ENCODE data around the gene TUB. TPM values are rescaled to one million over a fixed set of nuclear protein-coding genes. Genes with fewer than 3 reads are reported as not detected.

TUB gene
- total RNA-seq, 1 experiment from 2014 or later: 2.2 TPM

DNA sequence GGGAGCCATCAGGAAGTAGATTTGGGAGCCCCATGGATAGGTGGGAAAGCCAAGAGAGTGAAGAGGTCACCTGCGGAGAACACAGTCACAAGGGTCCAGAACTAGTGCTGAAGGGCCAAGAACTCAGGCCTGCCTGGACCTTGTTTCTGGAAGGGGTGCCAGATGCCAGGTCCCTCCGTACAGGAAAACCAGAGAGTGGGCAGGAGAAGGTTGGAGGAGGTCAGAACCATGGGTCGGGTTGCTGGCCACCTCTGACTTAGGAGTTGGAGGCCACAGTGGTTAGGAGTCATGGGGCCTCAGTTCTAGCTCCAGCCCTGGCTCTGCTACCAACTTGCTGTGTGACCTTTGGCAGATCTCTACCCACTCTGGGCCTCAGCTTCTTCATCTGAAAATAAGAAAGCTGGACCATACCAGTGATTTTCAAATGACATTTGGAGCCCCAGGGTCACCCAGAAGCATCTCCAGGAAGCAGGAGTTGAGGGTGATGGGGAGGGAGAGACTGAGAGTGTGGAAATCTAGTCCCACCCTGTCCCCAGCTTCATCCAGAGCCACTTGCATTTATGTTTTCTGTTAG, 20.8 kb upstream of the TUB start:
- Mint-ChIP-seq H3K4me3 (ENCODE audit: low read depth, unreplicated experiment) (no peak overlapping the region), H3K36me3 (ENCODE audit: insufficient read depth, unreplicated experiment) (no peaks in the 10 kb centered on the region), H3K27ac (ENCODE audit: unreplicated experiment) (no peak overlapping the region), H3K4me1 (ENCODE audit: low read depth, unreplicated experiment) (no peaks in the 10 kb centered on the region), H3K9me3 (ENCODE audit: low read depth, unreplicated experiment) (no peaks in the 10 kb centered on the region), H3K27me3 (ENCODE audit: unreplicated experiment) (peaks cover 62% of the 10 kb centered on the region)
- CTCF ChIA-PET: interaction anchor here (0.9 kb wide), 1 partner anchor 10 kb away, joined by 3 read pairs; no protein-coding TSS in a partner anchor
- DNase-seq: no peak
- TF ChIP-seq, protein P1, sequence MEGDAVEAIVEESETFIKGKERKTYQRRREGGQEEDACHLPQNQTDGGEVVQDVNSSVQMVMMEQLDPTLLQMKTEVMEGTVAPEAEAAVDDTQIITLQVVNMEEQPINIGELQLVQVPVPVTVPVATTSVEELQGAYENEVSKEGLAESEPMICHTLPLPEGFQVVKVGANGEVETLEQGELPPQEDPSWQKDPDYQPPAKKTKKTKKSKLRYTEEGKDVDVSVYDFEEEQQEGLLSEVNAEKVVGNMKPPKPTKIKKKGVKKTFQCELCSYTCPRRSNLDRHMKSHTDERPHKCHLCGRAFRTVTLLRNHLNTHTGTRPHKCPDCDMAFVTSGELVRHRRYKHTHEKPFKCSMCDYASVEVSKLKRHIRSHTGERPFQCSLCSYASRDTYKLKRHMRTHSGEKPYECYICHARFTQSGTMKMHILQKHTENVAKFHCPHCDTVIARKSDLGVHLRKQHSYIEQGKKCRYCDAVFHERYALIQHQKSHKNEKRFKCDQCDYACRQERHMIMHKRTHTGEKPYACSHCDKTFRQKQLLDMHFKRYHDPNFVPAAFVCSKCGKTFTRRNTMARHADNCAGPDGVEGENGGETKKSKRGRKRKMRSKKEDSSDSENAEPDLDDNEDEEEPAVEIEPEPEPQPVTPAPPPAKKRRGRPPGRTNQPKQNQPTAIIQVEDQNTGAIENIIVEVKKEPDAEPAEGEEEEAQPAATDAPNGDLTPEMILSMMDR (IDR thresholded peaks at IDR 0.05; ENCODE audit: unreplicated experiment): no peak
- intact Hi-C loops (cut with micrococcal nuclease; ENCODE audit: unreplicated experiment): no loop called here
- BruUV-seq (replicated peaks): no TSS peak

DNA sequence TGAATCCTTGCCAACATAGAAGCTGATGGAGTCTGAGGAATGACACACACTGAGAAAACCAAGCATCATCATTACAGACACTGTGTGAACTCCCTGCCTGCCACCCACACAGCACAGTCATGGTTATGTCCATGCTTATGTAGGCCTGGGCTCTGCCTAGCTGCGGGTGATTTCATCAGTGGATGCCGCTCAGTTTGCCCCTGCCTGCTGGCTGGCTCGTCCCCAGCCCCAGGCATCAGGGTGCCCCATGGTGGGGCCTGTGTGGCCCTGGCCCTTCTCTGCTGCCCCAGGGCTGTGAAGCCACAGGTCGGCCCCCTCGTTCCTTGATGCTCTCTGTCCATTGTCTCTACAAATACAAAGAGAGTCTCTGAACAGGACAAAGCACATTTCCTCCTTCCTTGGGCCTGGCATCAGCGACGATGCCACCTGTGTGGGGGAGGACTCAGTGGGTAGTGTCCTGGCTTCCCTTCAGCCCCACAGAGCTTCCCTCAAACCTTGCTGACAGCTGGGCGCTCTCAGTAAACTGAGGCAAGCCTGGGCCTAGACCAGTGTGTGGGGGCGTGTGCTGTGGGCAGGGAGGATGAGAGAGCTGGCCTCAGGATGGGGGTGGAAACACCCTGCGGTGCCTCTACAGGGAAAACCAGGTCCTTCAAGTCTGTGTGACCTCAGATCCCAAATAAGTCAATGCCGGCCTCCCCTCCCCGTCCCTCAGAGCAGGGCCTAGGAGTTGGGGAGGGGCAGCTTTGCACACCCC, 20.0 kb upstream of the TUB start:
- no peak overlapping the region for H3K4me3 Mint-ChIP-seq (ENCODE audit: low read depth, unreplicated experiment)
- DNase-seq: no peak
- peaks cover 63% of the 10 kb centered on the region for H3K27me3 Mint-ChIP-seq (ENCODE audit: unreplicated experiment)
- no peaks in the 10 kb centered on the region for H3K4me1 Mint-ChIP-seq (ENCODE audit: low read depth, unreplicated experiment)
- no peaks in the 10 kb centered on the region for H3K9me3 Mint-ChIP-seq (ENCODE audit: low read depth, unreplicated experiment)
- H3K27ac Mint-ChIP-seq (ENCODE audit: unreplicated experiment): no peak overlapping the region
- H3K36me3 Mint-ChIP-seq (ENCODE audit: insufficient read depth, unreplicated experiment): no peaks in the 10 kb centered on the region
- intact Hi-C loops (cut with micrococcal nuclease; ENCODE audit: unreplicated experiment): no loop called here
- BruUV-seq (replicated peaks): no TSS peak
- TF ChIP-seq, protein P1 (IDR thresholded peaks at IDR 0.05; ENCODE audit: unreplicated experiment): no peak
- CTCF ChIA-PET: interaction anchor here (0.9 kb wide), 1 partner anchor 11 kb away, joined by 3 read pairs; no protein-coding TSS in a partner anchor

DNA sequence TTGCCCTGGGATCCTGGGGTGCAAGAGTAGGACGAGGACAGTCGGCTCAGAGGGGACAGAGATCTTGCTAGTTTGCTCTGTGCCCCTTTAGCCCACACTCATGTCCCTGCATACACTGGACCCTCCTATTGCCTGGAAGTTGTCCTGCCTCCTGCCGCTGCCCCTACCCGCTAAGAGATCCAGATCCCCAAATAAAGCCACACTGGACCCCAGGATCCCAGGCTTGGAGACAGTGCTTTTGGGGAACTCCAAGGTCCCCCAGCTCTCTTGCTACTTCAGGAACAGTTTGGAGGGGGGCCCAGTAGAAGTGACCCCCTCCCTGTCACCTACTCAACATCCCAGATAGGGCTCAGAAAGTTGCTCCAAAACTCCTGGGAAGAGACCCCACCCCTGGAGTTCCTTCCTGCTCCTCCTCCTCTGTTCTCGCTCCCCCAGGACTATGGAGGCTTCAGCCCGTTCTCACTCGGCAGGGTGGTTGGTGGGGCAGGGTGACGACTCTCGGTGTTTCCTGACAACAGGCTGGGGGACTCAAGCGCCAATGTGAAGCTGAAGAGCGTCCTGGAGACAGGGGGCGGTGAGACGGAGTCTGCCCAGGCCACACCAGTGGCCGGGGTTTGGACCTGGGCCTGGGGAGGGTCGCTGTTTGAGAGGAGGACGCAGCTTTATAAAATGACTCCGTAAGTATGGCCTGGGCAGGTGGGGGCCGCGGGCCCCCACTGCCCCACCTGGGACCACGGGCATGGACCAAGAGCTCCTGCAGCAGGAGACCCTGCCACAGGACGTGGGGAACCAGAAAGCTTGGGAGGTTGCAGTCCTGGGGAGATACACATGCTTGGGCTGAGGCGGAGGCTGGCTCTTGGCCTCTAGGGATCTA, 19.2 kb upstream of the TUB start:
- CTCF ChIA-PET: no interaction called here
- no peak for DNase-seq
- no peaks in the 10 kb centered on the region for H3K36me3 Mint-ChIP-seq (ENCODE audit: insufficient read depth, unreplicated experiment)
- H3K27ac Mint-ChIP-seq (ENCODE audit: unreplicated experiment): no peak overlapping the region
- no TSS peak for BruUV-seq (replicated peaks)
- H3K9me3 Mint-ChIP-seq (ENCODE audit: low read depth, unreplicated experiment): no peaks in the 10 kb centered on the region
- H3K4me3 Mint-ChIP-seq (ENCODE audit: low read depth, unreplicated experiment): no peak overlapping the region
- TF ChIP-seq, protein P1 (IDR thresholded peaks at IDR 0.05; ENCODE audit: unreplicated experiment): no peak
- intact Hi-C loops (cut with micrococcal nuclease; ENCODE audit: unreplicated experiment): no loop called here
- H3K4me1 Mint-ChIP-seq (ENCODE audit: low read depth, unreplicated experiment): no peaks in the 10 kb centered on the region
- peaks cover 63% of the 10 kb centered on the region for H3K27me3 Mint-ChIP-seq (ENCODE audit: unreplicated experiment)

DNA sequence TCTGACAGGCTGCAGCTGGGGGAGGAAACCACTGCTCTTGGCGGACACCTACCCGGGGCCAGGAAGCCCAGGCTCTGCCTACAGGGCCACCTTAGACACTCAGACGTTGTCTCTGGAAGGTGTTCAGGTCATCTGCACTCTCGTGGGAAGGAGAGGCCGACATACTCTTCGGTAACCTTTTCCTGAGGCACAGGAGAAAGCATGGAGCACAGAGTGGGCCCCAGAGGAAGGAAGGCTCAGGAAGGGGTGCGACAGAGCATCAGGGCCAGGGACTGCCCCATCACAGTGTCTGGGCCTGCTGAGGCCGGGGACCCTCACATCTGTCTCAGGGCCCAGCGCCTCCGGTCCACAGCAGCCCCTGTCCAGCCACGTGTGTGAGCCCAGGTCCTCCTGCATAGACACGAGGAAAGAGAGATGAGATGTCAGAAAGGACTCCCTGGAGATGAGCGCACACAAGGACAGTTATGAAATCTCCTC, 18.2 kb upstream of the TUB start:
- TF ChIP-seq, protein P1 (IDR thresholded peaks at IDR 0.05; ENCODE audit: unreplicated experiment): no peak
- BruUV-seq (replicated peaks): no TSS peak
- CTCF ChIA-PET: no interaction called here
- Mint-ChIP-seq H3K36me3 (ENCODE audit: insufficient read depth, unreplicated experiment) (no peaks in the 10 kb centered on the region), H3K4me1 (ENCODE audit: low read depth, unreplicated experiment) (no peaks in the 10 kb centered on the region), H3K27me3 (ENCODE audit: unreplicated experiment) (peaks cover 70% of the 10 kb centered on the region), H3K9me3 (ENCODE audit: low read depth, unreplicated experiment) (no peaks in the 10 kb centered on the region), H3K4me3 (ENCODE audit: low read depth, unreplicated experiment) (no peak overlapping the region), H3K27ac (ENCODE audit: unreplicated experiment) (no peak overlapping the region)
- intact Hi-C loops (cut with micrococcal nuclease; ENCODE audit: unreplicated experiment): no loop called here
- no peak for DNase-seq

All from Calu3 (cell line).